HG03095 (cell line): Measurements from ENCODE around the gene CCDC178.
A peak's percentile ranks its signal among the peaks of the same experiment; 100 is the strongest.
"Not testable (repeated sequence)": the region's sequence is repeated elsewhere in the genome, so short reads cannot be mapped to it uniquely, and the experiment has no call there.

Experiments used
- ATAC-seq: cut with Tn5 transposase; IDR thresholded peaks from one replicate; pipeline ENCODE4 v1.9.1; 2021; ENCODE audit warnings: moderate library complexity; ENCODE audit not compliant: unreplicated experiment

CCDC178 gene

DNA sequence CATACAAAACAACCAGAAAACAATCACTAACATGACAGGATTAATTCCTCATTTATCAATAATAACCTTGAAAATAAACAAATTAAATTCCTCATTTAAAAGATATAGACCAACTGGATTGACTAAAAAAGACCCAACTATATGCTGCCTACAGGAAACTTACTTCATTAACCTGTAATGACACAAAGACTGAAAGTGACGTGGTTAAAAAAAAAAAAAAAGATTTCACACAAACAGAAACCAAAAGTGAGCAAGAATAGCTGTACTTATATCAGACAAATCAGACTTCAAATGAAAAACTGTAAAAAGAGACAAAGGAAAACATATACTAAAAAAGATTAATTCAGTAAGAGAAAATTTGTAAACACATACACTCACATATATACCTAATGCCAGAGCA, 201.2 kb downstream of the CCDC178 start:
- ATAC-seq, result no peak

GRCh38 chr18:33232318-33232626, 208.2 kb downstream of the CCDC178 start:
- no peak for ATAC-seq

DNA sequence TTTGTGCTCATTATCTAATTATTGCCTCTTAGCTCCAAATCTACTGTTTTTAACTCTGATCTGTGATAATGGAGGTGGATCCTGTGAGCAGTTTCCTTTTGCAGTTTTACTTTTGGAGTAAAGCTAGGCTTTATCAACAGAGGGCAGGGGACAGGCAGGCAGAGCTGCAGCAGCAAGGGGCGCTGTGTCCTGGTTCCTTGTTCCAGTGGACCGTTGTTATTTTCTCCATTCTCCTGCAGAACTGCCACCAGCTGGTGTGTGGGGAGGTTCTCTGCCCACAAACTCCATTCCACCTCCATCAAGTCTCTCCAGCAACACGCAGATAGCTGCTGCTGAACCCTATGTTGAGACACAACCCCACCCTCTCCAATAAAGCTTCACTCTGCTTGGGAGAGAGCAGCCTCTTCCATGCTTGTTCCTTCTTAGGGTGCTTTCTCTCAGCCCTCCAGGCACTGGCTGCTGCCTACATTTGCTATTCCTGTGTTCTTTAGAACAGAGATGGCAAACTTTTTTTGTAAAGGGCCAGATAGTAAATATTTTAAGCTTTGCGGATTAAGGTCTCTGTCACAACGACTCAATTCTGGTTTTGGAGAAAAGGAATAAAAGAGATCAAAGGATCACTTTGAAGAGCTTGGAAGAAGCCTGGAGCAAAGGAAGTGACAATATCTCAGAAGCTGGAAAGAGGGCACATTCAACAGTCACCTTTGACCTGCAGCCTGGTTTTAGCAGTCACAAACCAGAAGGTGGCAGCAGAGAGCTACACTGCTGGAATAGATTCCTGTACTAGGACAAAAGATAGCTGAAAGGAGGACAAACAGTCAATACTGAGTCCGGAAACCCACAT, 208.8 kb downstream of the CCDC178 start:
- ATAC-seq, result peak; percentile 91

DNA sequence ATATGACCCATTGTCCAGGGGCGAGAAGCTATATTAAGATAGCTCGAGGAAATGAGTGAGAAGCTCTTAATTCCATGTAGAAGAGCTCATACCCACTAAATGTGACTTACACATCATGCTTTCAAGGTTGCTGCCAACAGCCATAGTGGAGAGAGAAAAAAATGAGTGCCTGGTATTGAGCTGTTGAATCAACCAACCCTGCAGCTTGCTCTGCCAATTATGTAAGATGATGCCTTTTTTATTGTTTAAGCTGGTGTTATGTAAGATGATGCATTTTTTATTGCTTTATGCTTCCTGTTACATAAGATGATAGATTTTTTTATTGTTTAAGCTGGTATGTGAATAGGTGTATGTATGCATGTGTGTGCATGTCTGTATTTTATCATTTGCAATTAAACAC, 228.2 kb downstream of the CCDC178 start:
- no peak for ATAC-seq

- ATAC-seq, result no peak
These were observed 229.8 kb downstream of the CCDC178 start for GRCh38 chr18:33210575-33211189.

- ATAC-seq, result no peak
These were observed 234.7 kb downstream of the CCDC178 start for GRCh38 chr18:33205777-33206176.

GRCh38 chr18:33201509-33201926, 239.0 kb downstream of the CCDC178 start:
- no peak for ATAC-seq

DNA sequence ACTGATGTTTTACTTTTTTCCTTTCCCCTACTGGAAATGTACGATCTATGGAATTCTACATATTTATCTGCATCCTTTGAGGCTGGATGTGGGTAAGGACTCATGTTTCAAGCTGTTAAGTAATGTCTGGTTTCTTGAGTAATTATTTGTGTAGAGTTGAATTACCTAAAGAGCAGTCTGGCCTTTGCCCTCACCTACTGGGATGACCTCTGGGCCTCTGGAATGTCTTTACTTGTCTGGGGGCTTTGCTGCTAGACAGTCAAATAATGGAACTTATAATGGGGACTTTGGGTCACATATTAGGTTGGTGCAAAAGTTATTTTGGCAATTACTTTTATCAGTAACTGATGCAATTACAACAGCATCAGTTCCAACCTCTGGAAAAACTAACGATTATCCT, 244.7 kb downstream of the CCDC178 start:
- no peak for ATAC-seq

GRCh38 chr18:33194793-33195192, 245.7 kb downstream of the CCDC178 start:
- ATAC-seq, result no peak

GRCh38 chr18:33184958-33185357, 255.6 kb downstream of the CCDC178 start:
- no peak for ATAC-seq

DNA sequence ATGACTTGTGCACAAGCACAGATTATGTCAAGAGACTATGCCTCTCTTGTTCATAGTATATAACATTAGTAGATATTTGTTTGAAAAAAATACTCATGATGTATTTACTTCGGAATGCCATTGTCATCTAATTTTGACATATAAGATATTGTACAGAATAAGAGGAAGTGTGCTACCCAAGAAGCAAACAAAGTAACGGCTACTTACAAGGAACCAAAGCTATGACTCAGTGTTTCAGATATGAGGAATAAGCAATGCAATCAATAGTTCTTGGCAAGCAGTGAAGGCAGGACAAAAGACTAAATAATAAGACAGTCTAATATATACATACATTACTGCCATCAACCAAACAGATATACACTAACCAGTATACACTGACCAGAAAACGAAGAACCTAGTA, 256.3 kb downstream of the CCDC178 start:
- ATAC-seq, result no peak

- no peak for ATAC-seq
These were observed 257.4 kb downstream of the CCDC178 start for GRCh38 chr18:33183136-33183535.

- ATAC-seq, result no peak
These were observed 259.5 kb downstream of the CCDC178 start for GRCh38 chr18:33181016-33181415.

GRCh38 chr18:33169218-33169617, 271.3 kb downstream of the CCDC178 start:
- no peak for ATAC-seq

DNA sequence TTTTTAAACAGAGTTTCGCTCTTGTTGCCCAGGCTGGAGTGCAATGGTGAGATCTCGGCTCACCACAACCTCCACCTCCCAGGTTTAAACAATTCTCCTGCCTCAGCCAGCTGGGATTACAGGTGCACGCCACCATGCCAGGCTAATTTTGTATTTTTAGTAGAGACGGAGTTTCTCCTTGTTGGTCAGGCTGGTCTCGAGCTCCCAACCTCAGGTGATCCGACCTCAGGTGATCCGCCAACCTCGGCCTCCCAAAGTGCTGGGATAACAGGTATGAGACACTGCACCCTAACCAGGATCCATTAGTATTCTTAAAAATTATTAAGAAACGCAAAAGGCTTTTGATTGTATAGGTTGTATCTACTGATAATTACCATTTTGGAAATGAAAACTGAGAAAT, 276.4 kb downstream of the CCDC178 start:
- not testable (repeated sequence) for ATAC-seq

DNA sequence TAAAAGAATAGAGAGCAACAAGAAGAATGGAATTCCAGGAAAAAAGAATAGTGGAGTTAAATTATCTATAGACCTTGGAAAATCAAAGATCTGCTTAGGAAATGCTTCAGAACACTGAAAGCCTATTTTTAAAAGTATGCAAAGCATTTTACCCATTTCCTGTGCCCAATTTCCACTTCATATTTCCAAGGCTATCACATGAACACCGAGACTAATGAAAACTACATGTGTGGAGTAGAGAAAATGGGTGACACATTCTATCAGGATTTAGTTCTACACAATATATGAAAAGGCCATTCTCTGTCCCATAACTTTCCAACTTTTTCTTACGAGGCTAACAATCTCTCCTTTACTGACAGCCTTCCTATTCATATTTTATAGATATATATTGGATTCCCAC, 279.4 kb downstream of the CCDC178 start:
- no peak for ATAC-seq

GRCh38 chr18:33159151-33159550, 281.4 kb downstream of the CCDC178 start:
- no peak for ATAC-seq

- no peak for ATAC-seq
These were observed 282.6 kb downstream of the CCDC178 start for GRCh38 chr18:33157893-33158292.

DNA sequence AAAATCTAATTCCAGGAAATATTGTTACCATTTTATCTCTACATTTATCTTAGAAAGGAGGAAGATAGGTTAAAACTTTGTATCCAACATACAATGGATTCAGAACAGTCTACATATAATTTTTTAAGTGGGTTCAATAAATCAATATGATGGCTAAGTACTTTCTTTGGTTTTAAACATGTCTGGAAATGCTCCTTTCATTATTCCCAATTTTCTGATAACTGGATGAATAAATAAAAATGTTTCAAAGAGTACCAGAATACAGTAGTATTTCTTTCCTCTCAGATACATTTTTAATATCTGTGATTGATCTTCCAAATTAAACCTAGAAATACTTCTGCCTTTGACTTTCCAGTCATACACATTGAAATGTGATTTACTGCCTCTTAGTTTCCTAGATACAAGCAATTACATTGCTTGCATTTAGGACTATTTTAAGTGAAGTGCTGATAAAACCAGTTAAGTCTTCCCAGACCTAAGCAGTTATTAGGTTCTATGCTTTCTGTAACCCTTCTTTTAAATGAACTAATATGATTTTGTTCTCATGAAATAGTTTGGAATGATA, 283.5 kb downstream of the CCDC178 start:
- no peak for ATAC-seq

GRCh38 chr18:33154049-33154448, 286.5 kb downstream of the CCDC178 start:
- no peak for ATAC-seq

DNA sequence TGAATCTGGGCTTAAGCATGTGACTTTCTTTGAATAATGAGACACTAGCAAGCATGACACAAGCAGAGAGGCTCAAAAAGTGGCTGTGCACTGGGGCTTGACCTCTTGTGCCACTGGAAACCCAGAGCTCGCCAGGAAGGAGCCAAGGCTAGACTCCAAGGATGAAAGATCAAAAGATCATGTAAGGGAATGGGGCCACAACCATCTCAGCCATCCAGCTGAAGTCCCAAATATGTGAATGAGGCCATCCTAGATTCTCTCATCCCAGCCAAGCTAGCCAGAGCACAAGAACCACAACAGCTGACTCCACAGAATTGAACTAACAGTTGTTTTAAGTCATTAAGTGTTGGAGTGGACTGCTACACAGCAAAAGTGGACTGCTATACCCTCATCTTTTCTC, 288.1 kb downstream of the CCDC178 start:
- ATAC-seq, result no peak

- ATAC-seq, result not testable (repeated sequence)
These were observed 292.7 kb downstream of the CCDC178 start for GRCh38 chr18:33147811-33148210.
